OCI-LY1 (cell line): Measurements from ENCODE around the gene PCSK5.
"Not testable (repeated sequence)": the region's sequence is repeated elsewhere in the genome, so short reads cannot be mapped to it uniquely, and the experiment has no call there.

ENCODE experiments used
- H2AFZ ChIP-seq: fragments of 200-600 bp; sonication (generic), shearing (Covaris generic); 2 replicates; pipeline ENCODE4 v1.6.0; 2014; ENCODE audit warnings: antibody characterized with exemption, mild to moderate bottlenecking, low read length
- H3F3A ChIP-seq: fragments of 200-600 bp; sonication (generic), shearing (Covaris generic); 2 replicates; pipeline ENCODE4 v1.6.0; 2014; ENCODE audit warnings: mild to moderate bottlenecking, antibody characterized with exemption, low read length, moderate library complexity; ENCODE audit not compliant: insufficient read depth
- H3K27ac ChIP-seq: fragments of 200-600 bp; sonication (generic); 2 replicates; pipeline ENCODE4 v1.5.1; 2014; ENCODE audit warnings: low read length, mixed run types, mild to moderate bottlenecking, low read depth; ENCODE audit not compliant: poor library complexity, severe bottlenecking
- H3K27me3 ChIP-seq: fragments of 200-600 bp; sonication (generic); 2 replicates; pipeline ENCODE4 v1.6.0; 2014; ENCODE audit warnings: antibody characterized with exemption, mild to moderate bottlenecking, low read length, moderate library complexity; ENCODE audit not compliant: insufficient read depth
- H3K36me3 ChIP-seq: fragments of 200-600 bp; sonication (generic); 2 replicates; pipeline ENCODE4 v1.6.1; 2014; ENCODE audit warnings: mild to moderate bottlenecking, antibody characterized with exemption, low read length, moderate library complexity, mixed read lengths; ENCODE audit not compliant: insufficient read depth
- H3K4me1 ChIP-seq: fragments of 200-600 bp; sonication (generic); 2 replicates; pipeline ENCODE4 v1.5.1; 2014; ENCODE audit warnings: mild to moderate bottlenecking, low read length, moderate library complexity; ENCODE audit not compliant: insufficient read depth, severe bottlenecking
- H3K4me2 ChIP-seq: fragments of 200-600 bp; sonication (generic), shearing (Covaris generic); 2 replicates; pipeline ENCODE4 v1.6.1; 2014; ENCODE audit warnings: low read length
- H3K4me3 ChIP-seq: fragments of 200-600 bp; sonication (generic); 2 replicates; pipeline ENCODE4 v1.5.1; 2014; ENCODE audit warnings: low read length, low read depth, mild to moderate bottlenecking, mixed read lengths; ENCODE audit not compliant: poor library complexity, severe bottlenecking
- H3K79me2 ChIP-seq: fragments of 200-600 bp; shearing (Covaris generic); 2 replicates; pipeline ENCODE4 v1.6.1; 2016; ENCODE audit warnings: mixed run types, low read length, mixed read lengths; ENCODE audit not compliant: insufficient read depth
- H3K9ac ChIP-seq: fragments of 200-600 bp; sonication (generic), shearing (Covaris generic); 2 replicates; pipeline ENCODE4 v1.6.1; 2014; ENCODE audit warnings: mild to moderate bottlenecking, low read length, mixed read lengths
- H3K9me2 ChIP-seq: fragments of 200-600 bp; sonication (generic), shearing (Covaris generic); 2 replicates; pipeline ENCODE4 v1.6.1; 2014; ENCODE audit warnings: low read depth, mild to moderate bottlenecking, low read length, mixed read lengths
- H3K9me3 ChIP-seq: fragments of 200-600 bp; shearing (Covaris generic); 2 replicates; pipeline ENCODE4 v1.6.1; 2014; ENCODE audit warnings: low read length, mixed read lengths
- H4K20me1 ChIP-seq: fragments of 200-600 bp; sonication (generic), shearing (Covaris generic); 2 replicates; pipeline ENCODE4 v1.6.0; 2016; ENCODE audit warnings: mild to moderate bottlenecking, low read length; ENCODE audit not compliant: insufficient read depth
- EZH2 ChIP-seq: fragments of 200-600 bp; sonication (generic), shearing (Covaris generic); IDR thresholded peaks from 2 replicates; pipeline ENCODE4 v1.8.0; 2017; ENCODE audit warnings: borderline replicate concordance, mixed run types, mild to moderate bottlenecking, antibody characterized with exemption, low read length, moderate library complexity, mixed read lengths
- TF ChIP-seq, protein P1 (sequence below): fragments of 200-600 bp; sonication (generic), shearing (Covaris generic); IDR thresholded peaks from 2 replicates; pipeline ENCODE4 v1.5.1; 2017; ENCODE audit warnings: mild to moderate bottlenecking, antibody characterized with exemption, low read length, moderate library complexity, mixed read lengths

PCSK5 gene

DNA sequence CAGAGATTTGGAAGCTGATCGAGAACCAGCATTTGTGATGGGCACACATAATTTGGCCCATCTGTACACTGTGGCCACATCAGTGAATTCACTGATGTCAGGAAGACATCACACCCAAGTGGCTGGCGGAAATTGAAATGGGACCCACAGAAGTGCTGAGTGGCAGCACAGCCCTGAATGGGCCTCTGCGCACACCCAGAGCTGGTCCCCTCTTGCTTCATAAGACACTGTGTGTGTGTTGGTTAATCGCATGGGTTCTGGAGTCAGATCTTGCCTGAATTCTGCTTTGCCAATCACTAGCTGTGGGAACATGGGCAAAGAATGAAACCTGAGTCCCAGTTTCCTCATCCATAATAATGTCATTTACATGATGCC lies 72.2 kb downstream of the PCSK5 start:
- H3K4me2 ChIP-seq, result no peak overlapping the region
- H3K4me3 ChIP-seq, result no peak overlapping the region
- H3K9ac ChIP-seq, result no peak overlapping the region
- H3F3A ChIP-seq, result no peaks in the 10 kb centered on the region
- H3K9me2 ChIP-seq, result no peaks in the 10 kb centered on the region
- H3K27me3 ChIP-seq, result no peaks in the 10 kb centered on the region
- no peak overlapping the region for H2AFZ ChIP-seq
- H4K20me1 ChIP-seq, result no peaks in the 10 kb centered on the region
- no peaks in the 10 kb centered on the region for H3K4me1 ChIP-seq
- TF ChIP-seq, protein P1, sequence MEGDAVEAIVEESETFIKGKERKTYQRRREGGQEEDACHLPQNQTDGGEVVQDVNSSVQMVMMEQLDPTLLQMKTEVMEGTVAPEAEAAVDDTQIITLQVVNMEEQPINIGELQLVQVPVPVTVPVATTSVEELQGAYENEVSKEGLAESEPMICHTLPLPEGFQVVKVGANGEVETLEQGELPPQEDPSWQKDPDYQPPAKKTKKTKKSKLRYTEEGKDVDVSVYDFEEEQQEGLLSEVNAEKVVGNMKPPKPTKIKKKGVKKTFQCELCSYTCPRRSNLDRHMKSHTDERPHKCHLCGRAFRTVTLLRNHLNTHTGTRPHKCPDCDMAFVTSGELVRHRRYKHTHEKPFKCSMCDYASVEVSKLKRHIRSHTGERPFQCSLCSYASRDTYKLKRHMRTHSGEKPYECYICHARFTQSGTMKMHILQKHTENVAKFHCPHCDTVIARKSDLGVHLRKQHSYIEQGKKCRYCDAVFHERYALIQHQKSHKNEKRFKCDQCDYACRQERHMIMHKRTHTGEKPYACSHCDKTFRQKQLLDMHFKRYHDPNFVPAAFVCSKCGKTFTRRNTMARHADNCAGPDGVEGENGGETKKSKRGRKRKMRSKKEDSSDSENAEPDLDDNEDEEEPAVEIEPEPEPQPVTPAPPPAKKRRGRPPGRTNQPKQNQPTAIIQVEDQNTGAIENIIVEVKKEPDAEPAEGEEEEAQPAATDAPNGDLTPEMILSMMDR, result no peak
- no peak for TF ChIP-seq EZH2
- H3K79me2 ChIP-seq, result no peaks in the 10 kb centered on the region
- H3K27ac ChIP-seq, result no peak overlapping the region
- H3K36me3 ChIP-seq, result no peaks in the 10 kb centered on the region
- no peaks in the 10 kb centered on the region for H3K9me3 ChIP-seq

DNA sequence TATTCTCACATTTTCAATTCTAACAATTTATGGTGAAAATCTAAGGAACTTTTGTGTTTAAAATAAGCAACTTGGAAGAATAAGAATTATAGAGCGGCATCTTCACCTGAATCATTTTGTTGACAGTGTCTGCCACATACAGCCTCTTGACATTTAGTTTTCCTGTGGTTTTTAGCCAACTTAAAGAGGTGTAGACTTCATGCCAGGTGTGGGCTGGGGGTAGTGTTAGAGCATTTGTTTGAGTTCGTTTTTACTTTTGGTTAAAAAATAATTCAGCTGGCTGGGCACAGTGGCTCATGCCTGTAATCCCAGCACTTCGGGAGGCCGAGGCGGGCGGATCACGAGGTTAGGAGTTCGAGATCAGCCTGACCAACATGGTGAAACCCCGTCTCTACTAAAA lies 72.8 kb downstream of the PCSK5 start:
- not testable (repeated sequence) for H3K4me3 ChIP-seq, H3K27ac ChIP-seq, H3K9ac ChIP-seq

DNA sequence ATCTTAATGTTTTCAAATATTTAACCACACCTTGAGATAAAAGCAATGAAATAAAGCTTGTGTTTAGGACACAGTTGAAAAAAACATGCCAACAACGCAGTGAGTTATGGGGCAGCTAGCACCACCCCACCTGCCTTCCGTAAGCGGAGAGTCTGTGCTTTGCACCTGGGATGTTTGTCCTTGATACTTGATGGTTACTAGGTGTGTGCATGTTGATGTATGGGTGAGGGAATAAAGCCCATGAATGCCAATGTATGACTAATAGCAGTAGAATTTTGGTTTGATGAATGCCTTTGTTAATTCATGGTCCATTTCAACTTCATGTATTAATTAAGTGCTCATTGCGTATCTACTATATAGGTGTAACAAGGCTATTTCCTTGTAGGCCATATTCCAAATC lies 74.0 kb downstream of the PCSK5 start:
- Histone ChIP-seq H3K4me3 (no peak overlapping the region), H3K9ac (no peak overlapping the region), H3K9me2 (no peaks in the 10 kb centered on the region), H3F3A (no peaks in the 10 kb centered on the region), H3K4me1 (no peaks in the 10 kb centered on the region), H3K4me2 (no peak overlapping the region), H3K79me2 (no peaks in the 10 kb centered on the region), H3K27me3 (no peaks in the 10 kb centered on the region), H3K9me3 (no peaks in the 10 kb centered on the region), H4K20me1 (no peaks in the 10 kb centered on the region), H3K36me3 (no peaks in the 10 kb centered on the region), H3K27ac (no peak overlapping the region), H2AFZ (no peak overlapping the region)
- TF ChIP-seq, protein P1, result no peak
- TF ChIP-seq EZH2, result no peak

More for the DNA sequence above, 72.8 kb downstream of the PCSK5 start:
- H3K9me3 ChIP-seq, H3F3A ChIP-seq, H3K79me2 ChIP-seq, H4K20me1 ChIP-seq, H3K36me3 ChIP-seq, H3K4me1 ChIP-seq, H3K9me2 ChIP-seq, H2AFZ ChIP-seq, H3K4me2 ChIP-seq, H3K27me3 ChIP-seq: not testable (repeated sequence)

DNA sequence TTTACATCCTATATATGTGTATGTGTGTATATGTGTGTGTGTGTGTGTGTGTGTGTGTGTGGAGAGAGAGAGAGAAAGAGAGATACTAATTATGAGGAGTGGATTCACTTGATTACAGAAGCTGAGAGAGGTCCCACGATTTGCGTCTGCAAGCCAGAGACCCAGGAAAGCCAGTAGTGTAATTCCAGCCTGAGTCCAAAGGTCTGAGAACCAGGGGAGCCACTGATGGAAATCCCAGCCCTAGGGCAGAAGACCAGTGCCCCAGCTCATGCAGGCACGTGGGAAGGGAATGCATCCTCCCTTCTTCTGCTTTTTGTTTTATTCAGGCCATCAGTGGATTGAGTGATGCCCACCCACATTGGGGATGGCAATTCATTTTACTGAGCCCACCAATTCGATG lies 74.8 kb downstream of the PCSK5 start:
- Histone ChIP-seq H3K9ac (no peak overlapping the region), H3K27me3 (no peaks in the 10 kb centered on the region), H3K79me2 (no peaks in the 10 kb centered on the region), H3K4me2 (no peak overlapping the region), H3K27ac (no peak overlapping the region), H2AFZ (no peak overlapping the region), H3K9me2 (no peaks in the 10 kb centered on the region), H4K20me1 (no peaks in the 10 kb centered on the region), H3K9me3 (no peaks in the 10 kb centered on the region), H3K4me3 (no peak overlapping the region), H3F3A (no peaks in the 10 kb centered on the region), H3K4me1 (no peaks in the 10 kb centered on the region), H3K36me3 (no peaks in the 10 kb centered on the region)
- no peak for TF ChIP-seq EZH2
- TF ChIP-seq, protein P1, result no peak
